ENCODE results near the gene APOL5. TPM values are rescaled to one million over a fixed set of nuclear protein-coding genes. Genes with fewer than 3 reads are reported as not detected.
"Not testable (repeated sequence)": the region's sequence is repeated elsewhere in the genome, so short reads cannot be mapped to it uniquely, and the experiment has no call there.

Gene APOL5
- total RNA-seq, 4 donors from 2014 or later, result 4.2 TPM; not detected in 3

- Histone ChIP-seq H3K4me3 (no peak overlapping the region), H3K4me1 (no peaks in the 10 kb centered on the region), H3K27me3 (no peaks in the 10 kb centered on the region), H3K27ac (no peak overlapping the region), H3K36me3 (no peaks in the 10 kb centered on the region), H3K9me3 (no peaks in the 10 kb centered on the region)
- no peak for TF ChIP-seq POLR2A (IDR thresholded peaks at IDR 0.05)
- no peak for TF ChIP-seq EP300 (IDR thresholded peaks at IDR 0.05)
- no peak for TF ChIP-seq CTCF (IDR thresholded peaks at IDR 0.05)
- DNase-seq (ENCODE audit: low spot score in 2 of 2), result no peak
- WGBS, 2 donors, result 84 to 86% methylated on average over 14 of the region's 14 CpGs
These were observed 20.5 kb upstream of the APOL5 start for GRCh38 chr22:35697142-35697541.

GRCh38 chr22:35699852-35700251 is 17.8 kb upstream of the APOL5 start:
- not testable (repeated sequence) for H3K9me3 ChIP-seq; H3K4me1 ChIP-seq; H3K36me3 ChIP-seq; H3K27ac ChIP-seq; H3K27me3 ChIP-seq; H3K4me3 ChIP-seq; DNase-seq (ENCODE audit: low spot score in 2 of 2)
- 80 to 83% methylated on average over 6 of the region's 6 CpGs for WGBS, 2 donors

GRCh38 chr22:35703861-35704584 is 13.6 kb upstream of the APOL5 start:
- Histone ChIP-seq H3K4me1 (no peaks in the 10 kb centered on the region), H3K36me3 (no peaks in the 10 kb centered on the region), H3K27me3 (no peaks in the 10 kb centered on the region), H3K9me3 (no peaks in the 10 kb centered on the region), H3K27ac (no peak overlapping the region), H3K4me3 (no peak overlapping the region)
- 71 to 73% methylated on average over 7 of the region's 7 CpGs for WGBS, 2 donors
- no peak for DNase-seq (ENCODE audit: low spot score in 2 of 2)
- no peak for TF ChIP-seq POLR2A (IDR thresholded peaks at IDR 0.05)

- no peaks in the 10 kb centered on the region for H3K4me1 ChIP-seq
- TF ChIP-seq EP300 (IDR thresholded peaks at IDR 0.05), result no peak
- no peak for TF ChIP-seq POLR2A (IDR thresholded peaks at IDR 0.05)
- TF ChIP-seq CTCF (IDR thresholded peaks at IDR 0.05), result no peak
- WGBS, 2 donors, result 82 to 84% methylated on average over 3 of the region's 3 CpGs
- no peak overlapping the region for H3K4me3 ChIP-seq
- H3K27me3 ChIP-seq, result no peaks in the 10 kb centered on the region
- no peak overlapping the region for H3K27ac ChIP-seq
- H3K36me3 ChIP-seq, result no peaks in the 10 kb centered on the region
- no peak for DNase-seq (ENCODE audit: low spot score in 2 of 2)
- no peaks in the 10 kb centered on the region for H3K9me3 ChIP-seq
These were observed 12.5 kb upstream of the APOL5 start for GRCh38 chr22:35705141-35705540.

GRCh38 chr22:35708453-35708852 is 9.2 kb upstream of the APOL5 start:
- Histone ChIP-seq H3K4me3 (no peak overlapping the region), H3K27ac (no peak overlapping the region), H3K36me3 (no peaks in the 10 kb centered on the region), H3K9me3 (peaks cover 0 to 10% (median 0%) of the 10 kb centered on the region in 4 donors), H3K4me1 (no peaks in the 10 kb centered on the region), H3K27me3 (no peaks in the 10 kb centered on the region)
- TF ChIP-seq CTCF (IDR thresholded peaks at IDR 0.05) (no peak), EP300 (IDR thresholded peaks at IDR 0.05) (no peak)
- DNase-seq (ENCODE audit: low spot score in 2 of 2), result no peak
- WGBS, 2 donors, result 38 to 47% methylated on average over 7 of the region's 7 CpGs

DNA sequence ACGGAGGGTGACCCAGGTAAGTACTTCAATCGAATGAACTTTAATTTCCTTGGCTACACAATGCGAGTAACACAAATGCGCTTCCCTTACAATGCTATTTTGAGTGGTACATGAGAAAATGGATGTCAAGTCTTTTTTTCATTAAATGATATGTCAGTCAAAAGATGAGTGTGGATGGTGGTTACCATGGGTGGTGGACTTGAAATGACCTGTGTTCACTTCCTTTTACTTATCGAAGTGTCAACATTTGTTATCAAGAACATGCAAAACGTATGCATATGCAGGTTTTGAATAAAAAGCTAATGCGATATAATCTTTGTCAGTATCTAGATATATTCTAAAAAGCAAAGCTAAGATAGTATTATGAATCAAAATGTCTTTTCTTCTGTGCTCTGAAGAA is 8.8 kb upstream of the APOL5 start:
- Histone ChIP-seq H3K36me3 (no peaks in the 10 kb centered on the region), H3K9me3 (peaks cover 0 to 10% (median 0%) of the 10 kb centered on the region in 4 donors), H3K4me3 (no peak overlapping the region), H3K27me3 (no peaks in the 10 kb centered on the region), H3K4me1 (no peaks in the 10 kb centered on the region), H3K27ac (no peak overlapping the region)
- no peak for DNase-seq (ENCODE audit: low spot score in 2 of 2)
- TF ChIP-seq EP300 (IDR thresholded peaks at IDR 0.05) (no peak), POLR2A (IDR thresholded peaks at IDR 0.05) (no peak), CTCF (IDR thresholded peaks at IDR 0.05) (no peak)
- WGBS, 2 donors, result 81 to 83% methylated on average over 7 of the region's 7 CpGs
